HEK293 (cell line): Measurements from ENCODE around the gene ABCA1.

Experiments used
- CTCF ChIA-PET: fragments of 350-600 bp; formaldehyde crosslinking; extraction: SDS; loops from one replicate; lab custom pipeline; 2021; ENCODE audit warnings: antibody characterized with exemption; lab: Yijun Ruan, JAX
- POLR2A ChIA-PET: fragments of 300-600 bp; formaldehyde crosslinking; extraction: SDS; loops from one replicate; lab custom pipeline; 2020; ENCODE audit warnings: antibody characterized with exemption, inconsistent platforms; lab: Yijun Ruan, JAX
- H3K27ac ChIP-seq: fragments of 200-500 bp; sonication (Bioruptor generic); 2 replicates; pipeline ENCODE4 v1.5.1; 2014; ENCODE audit warnings: low read depth, low read length, control low read depth, inconsistent platforms; ENCODE audit errors: extremely low read depth
- H3K36me3 ChIP-seq, 2 experiments: fragments of 200-500 bp in 1 of 2; sonication (Bioruptor generic) in 1 of 2; 1 replicate in 1 of 2; 2 replicates in 1 of 2; pipeline ENCODE4 v1.5.1; 2014 to 2017; ENCODE audit warnings: inconsistent platforms in 2 of 2, low read length in 2 of 2; ENCODE audit not compliant: control insufficient read depth in 2 of 2, insufficient read depth in 1 of 2
- H3K4me1 ChIP-seq: fragments of 200-500 bp; sonication (Bioruptor generic); 2 replicates; pipeline ENCODE4 v1.5.1; 2014; ENCODE audit warnings: mild to moderate bottlenecking, low read length, inconsistent platforms; ENCODE audit not compliant: control insufficient read depth, insufficient read depth
- H3K4me3 ChIP-seq: 2 replicates; pipeline ENCODE4 v1.5.1; 2011; ENCODE audit warnings: low read depth, mild to moderate bottlenecking, control low read depth, low read length, moderate library complexity
- H3K9me3 ChIP-seq: fragments of 200-500 bp; sonication (Bioruptor generic); 2 replicates; pipeline ENCODE4 v1.5.1; 2014; ENCODE audit warnings: low read depth, low read length, inconsistent platforms; ENCODE audit not compliant: control insufficient read depth, insufficient read depth
- BCL11B ChIP-seq: fragments of 450-650 bp; formaldehyde crosslinking; IDR thresholded peaks from 2 replicates; pipeline ENCODE4 v1.5.1; 2016; ENCODE audit warnings: low read depth, missing biosample characterization, missing genetic modification characterization
- FEZF1 ChIP-seq: fragments of 450-650 bp; formaldehyde crosslinking; IDR thresholded peaks from 2 replicates; pipeline ENCODE4 v1.5.1; 2016; ENCODE audit warnings: missing biosample characterization, missing genetic modification characterization
- KLF16 ChIP-seq: fragments of 450-650 bp; formaldehyde crosslinking; IDR thresholded peaks from 2 replicates; pipeline ENCODE4 v1.5.1; 2017; ENCODE audit warnings: missing biosample characterization, missing genetic modification characterization
- MEIS1 ChIP-seq: sonication (generic); formaldehyde crosslinking; IDR thresholded peaks from 2 replicates; pipeline ENCODE4 v1.8.1; 2022; ENCODE audit warnings: missing genetic modification reagents, mild to moderate bottlenecking, borderline replicate concordance
- SCRT2 ChIP-seq: fragments of 450-650 bp; formaldehyde crosslinking; IDR thresholded peaks from 2 replicates; pipeline ENCODE4 v1.5.1; 2016; ENCODE audit warnings: missing biosample characterization, missing genetic modification characterization
- ZNF112 ChIP-seq: fragments of 450-650 bp; formaldehyde crosslinking; IDR thresholded peaks from 2 replicates; pipeline ENCODE4 v1.5.0; 2017; ENCODE audit warnings: missing biosample characterization, missing genetic modification characterization
- ZNF121 ChIP-seq: fragments of 450-650 bp; formaldehyde crosslinking; IDR thresholded peaks from 2 replicates; pipeline ENCODE4 v1.5.1; 2016; ENCODE audit warnings: missing biosample characterization, missing genetic modification characterization
- ZNF157 ChIP-seq: fragments of 450-650 bp; formaldehyde crosslinking; IDR thresholded peaks from 2 replicates; pipeline ENCODE4 v1.5.1; 2016; ENCODE audit warnings: missing biosample characterization, missing genetic modification characterization
- ZNF175 ChIP-seq: fragments of 450-650 bp; formaldehyde crosslinking; IDR thresholded peaks from 2 replicates; pipeline ENCODE4 v1.5.1; 2016; ENCODE audit warnings: missing biosample characterization, missing genetic modification characterization
- ZNF366 ChIP-seq: fragments of 450-650 bp; formaldehyde crosslinking; conservative IDR thresholded peaks from 2 replicates; pipeline ENCODE4 v1.5.1; 2016; ENCODE audit warnings: missing biosample characterization, missing genetic modification characterization
- ZNF549 ChIP-seq: fragments of 450-650 bp; IDR thresholded peaks from 2 replicates; pipeline ENCODE4 v1.5.1; 2018; ENCODE audit warnings: missing biosample characterization, missing genetic modification characterization, mild to moderate bottlenecking, inconsistent platforms, moderate library complexity
- ZNF658 ChIP-seq: fragments of 450-650 bp; formaldehyde crosslinking; IDR thresholded peaks from 2 replicates; pipeline ENCODE4; 2016; ENCODE audit warnings: missing biosample characterization, missing genetic modification characterization
- ZNF843 ChIP-seq: fragments of 450-650 bp; formaldehyde crosslinking; IDR thresholded peaks from 2 replicates; pipeline ENCODE4 v1.5.1; 2016; ENCODE audit warnings: missing biosample characterization, missing genetic modification characterization
- TF ChIP-seq, protein P1 (sequence below): fragments of 450-650 bp; IDR thresholded peaks from 2 replicates; pipeline ENCODE4 v1.5.1; 2018; ENCODE audit warnings: missing biosample characterization, missing genetic modification characterization
- TF ChIP-seq, protein P2 (sequence below): fragments of 450-650 bp; formaldehyde crosslinking; IDR thresholded peaks from 2 replicates; pipeline ENCODE4 v1.5.1; 2017; ENCODE audit warnings: missing biosample characterization, missing genetic modification characterization
- TF ChIP-seq, protein P3 (sequence below): fragments of 450-650 bp; formaldehyde crosslinking; IDR thresholded peaks from 2 replicates; pipeline ENCODE4 v1.5.1; 2016; ENCODE audit warnings: missing biosample characterization, missing genetic modification characterization
- TF ChIP-seq, protein P4 (sequence below): fragments of 450-650 bp; formaldehyde crosslinking; IDR thresholded peaks from 2 replicates; pipeline ENCODE4 v1.5.1; 2016; ENCODE audit warnings: missing biosample characterization, missing genetic modification characterization
- TF ChIP-seq, protein P5 (sequence below): sonication (generic); formaldehyde crosslinking; IDR thresholded peaks from 2 replicates; pipeline ENCODE4 v1.8.1; 2022; ENCODE audit warnings: mild to moderate bottlenecking, moderate library complexity, missing genetic modification reagents

The ABCA1 gene

DNA sequence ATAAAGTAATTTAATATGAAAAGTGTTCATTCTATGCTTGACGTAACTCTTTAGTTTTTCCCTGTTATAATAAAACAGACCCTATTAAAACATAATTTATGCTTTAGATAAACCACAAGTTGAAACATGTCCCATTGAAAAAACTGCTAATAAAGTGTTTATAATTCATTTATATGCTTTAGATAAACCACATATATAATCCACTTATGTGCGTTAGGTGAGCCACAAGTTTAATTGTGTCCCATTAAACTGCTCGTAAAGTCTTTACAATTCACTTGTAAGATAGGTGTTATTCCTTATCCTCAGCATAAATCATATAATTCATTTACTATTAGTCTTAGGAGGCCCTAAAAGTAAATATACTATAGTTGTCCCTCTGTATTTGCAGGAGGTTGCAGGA is 160.4 kb downstream of the ABCA1 start:
- CTCF ChIA-PET, result interaction anchor here (0.6 to 1.2 kb wide), 3 partner anchors 11 to 75 kb away, joined by 3 read pairs; no protein-coding TSS in a partner anchor
- TF ChIP-seq, protein P1, sequence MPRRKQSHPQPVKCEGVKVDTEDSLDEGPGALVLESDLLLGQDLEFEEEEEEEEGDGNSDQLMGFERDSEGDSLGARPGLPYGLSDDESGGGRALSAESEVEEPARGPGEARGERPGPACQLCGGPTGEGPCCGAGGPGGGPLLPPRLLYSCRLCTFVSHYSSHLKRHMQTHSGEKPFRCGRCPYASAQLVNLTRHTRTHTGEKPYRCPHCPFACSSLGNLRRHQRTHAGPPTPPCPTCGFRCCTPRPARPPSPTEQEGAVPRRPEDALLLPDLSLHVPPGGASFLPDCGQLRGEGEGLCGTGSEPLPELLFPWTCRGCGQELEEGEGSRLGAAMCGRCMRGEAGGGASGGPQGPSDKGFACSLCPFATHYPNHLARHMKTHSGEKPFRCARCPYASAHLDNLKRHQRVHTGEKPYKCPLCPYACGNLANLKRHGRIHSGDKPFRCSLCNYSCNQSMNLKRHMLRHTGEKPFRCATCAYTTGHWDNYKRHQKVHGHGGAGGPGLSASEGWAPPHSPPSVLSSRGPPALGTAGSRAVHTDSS (tag by site-specific recombination), result no peak
- TF ChIP-seq ZNF843 (peak; percentile 73), SCRT2 (tag by site-specific recombination) (0 out of 2 replicates have a peak, but pooled peaks have one; percentile 30), ZNF549 (tag by site-specific recombination) (no peak), FEZF1 (tag by site-specific recombination) (peak; percentile 47; the same call in 1 of the 2 replicates), ZNF157 (no peak), ZNF175 (tag by site-specific recombination) (no peak), ZNF658 (no peak), KLF16 (0 out of 2 replicates have a peak, but pooled peaks have one; percentile 30), BCL11B (tag by site-specific recombination) (peak; percentile 60; the same call in 1 of the 2 replicates), ZNF112 (tag by site-specific recombination) (no peak), ZNF366 (0 out of 2 replicates have a peak, but pooled peaks have one; percentile 11), MEIS1 (CRISPR knock-in tag) (no peak), ZNF121 (no peak)
- TF ChIP-seq, protein P2, sequence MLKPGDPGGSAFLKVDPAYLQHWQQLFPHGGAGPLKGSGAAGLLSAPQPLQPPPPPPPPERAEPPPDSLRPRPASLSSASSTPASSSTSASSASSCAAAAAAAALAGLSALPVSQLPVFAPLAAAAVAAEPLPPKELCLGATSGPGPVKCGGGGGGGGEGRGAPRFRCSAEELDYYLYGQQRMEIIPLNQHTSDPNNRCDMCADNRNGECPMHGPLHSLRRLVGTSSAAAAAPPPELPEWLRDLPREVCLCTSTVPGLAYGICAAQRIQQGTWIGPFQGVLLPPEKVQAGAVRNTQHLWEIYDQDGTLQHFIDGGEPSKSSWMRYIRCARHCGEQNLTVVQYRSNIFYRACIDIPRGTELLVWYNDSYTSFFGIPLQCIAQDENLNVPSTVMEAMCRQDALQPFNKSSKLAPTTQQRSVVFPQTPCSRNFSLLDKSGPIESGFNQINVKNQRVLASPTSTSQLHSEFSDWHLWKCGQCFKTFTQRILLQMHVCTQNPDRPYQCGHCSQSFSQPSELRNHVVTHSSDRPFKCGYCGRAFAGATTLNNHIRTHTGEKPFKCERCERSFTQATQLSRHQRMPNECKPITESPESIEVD (tag by site-specific recombination), result peak; percentile 60
- TF ChIP-seq, protein P3, sequence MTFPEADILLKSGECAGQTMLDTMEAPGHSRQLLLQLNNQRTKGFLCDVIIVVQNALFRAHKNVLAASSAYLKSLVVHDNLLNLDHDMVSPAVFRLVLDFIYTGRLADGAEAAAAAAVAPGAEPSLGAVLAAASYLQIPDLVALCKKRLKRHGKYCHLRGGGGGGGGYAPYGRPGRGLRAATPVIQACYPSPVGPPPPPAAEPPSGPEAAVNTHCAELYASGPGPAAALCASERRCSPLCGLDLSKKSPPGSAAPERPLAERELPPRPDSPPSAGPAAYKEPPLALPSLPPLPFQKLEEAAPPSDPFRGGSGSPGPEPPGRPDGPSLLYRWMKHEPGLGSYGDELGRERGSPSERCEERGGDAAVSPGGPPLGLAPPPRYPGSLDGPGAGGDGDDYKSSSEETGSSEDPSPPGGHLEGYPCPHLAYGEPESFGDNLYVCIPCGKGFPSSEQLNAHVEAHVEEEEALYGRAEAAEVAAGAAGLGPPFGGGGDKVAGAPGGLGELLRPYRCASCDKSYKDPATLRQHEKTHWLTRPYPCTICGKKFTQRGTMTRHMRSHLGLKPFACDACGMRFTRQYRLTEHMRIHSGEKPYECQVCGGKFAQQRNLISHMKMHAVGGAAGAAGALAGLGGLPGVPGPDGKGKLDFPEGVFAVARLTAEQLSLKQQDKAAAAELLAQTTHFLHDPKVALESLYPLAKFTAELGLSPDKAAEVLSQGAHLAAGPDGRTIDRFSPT (tag by site-specific recombination), result no peak
- TF ChIP-seq, protein P4, sequence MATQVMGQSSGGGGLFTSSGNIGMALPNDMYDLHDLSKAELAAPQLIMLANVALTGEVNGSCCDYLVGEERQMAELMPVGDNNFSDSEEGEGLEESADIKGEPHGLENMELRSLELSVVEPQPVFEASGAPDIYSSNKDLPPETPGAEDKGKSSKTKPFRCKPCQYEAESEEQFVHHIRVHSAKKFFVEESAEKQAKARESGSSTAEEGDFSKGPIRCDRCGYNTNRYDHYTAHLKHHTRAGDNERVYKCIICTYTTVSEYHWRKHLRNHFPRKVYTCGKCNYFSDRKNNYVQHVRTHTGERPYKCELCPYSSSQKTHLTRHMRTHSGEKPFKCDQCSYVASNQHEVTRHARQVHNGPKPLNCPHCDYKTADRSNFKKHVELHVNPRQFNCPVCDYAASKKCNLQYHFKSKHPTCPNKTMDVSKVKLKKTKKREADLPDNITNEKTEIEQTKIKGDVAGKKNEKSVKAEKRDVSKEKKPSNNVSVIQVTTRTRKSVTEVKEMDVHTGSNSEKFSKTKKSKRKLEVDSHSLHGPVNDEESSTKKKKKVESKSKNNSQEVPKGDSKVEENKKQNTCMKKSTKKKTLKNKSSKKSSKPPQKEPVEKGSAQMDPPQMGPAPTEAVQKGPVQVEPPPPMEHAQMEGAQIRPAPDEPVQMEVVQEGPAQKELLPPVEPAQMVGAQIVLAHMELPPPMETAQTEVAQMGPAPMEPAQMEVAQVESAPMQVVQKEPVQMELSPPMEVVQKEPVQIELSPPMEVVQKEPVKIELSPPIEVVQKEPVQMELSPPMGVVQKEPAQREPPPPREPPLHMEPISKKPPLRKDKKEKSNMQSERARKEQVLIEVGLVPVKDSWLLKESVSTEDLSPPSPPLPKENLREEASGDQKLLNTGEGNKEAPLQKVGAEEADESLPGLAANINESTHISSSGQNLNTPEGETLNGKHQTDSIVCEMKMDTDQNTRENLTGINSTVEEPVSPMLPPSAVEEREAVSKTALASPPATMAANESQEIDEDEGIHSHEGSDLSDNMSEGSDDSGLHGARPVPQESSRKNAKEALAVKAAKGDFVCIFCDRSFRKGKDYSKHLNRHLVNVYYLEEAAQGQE, result no peak
- TF ChIP-seq, protein P5, sequence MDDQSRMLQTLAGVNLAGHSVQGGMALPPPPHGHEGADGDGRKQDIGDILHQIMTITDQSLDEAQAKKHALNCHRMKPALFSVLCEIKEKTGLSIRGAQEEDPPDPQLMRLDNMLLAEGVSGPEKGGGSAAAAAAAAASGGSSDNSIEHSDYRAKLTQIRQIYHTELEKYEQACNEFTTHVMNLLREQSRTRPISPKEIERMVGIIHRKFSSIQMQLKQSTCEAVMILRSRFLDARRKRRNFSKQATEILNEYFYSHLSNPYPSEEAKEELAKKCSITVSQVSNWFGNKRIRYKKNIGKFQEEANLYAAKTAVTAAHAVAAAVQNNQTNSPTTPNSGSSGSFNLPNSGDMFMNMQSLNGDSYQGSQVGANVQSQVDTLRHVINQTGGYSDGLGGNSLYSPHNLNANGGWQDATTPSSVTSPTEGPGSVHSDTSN (CRISPR knock-in tag), result no peak
- TF ChIP-seq, all 188 proteins: peak for 7
- Histone ChIP-seq H3K27ac (no peak overlapping the region), H3K4me3 (no peak overlapping the region), H3K4me1 (no peaks in the 10 kb centered on the region), H3K9me3 (no peaks in the 10 kb centered on the region), H3K36me3 (peaks cover 0 to 4% of the 10 kb centered on the region in 2 experiments; a peak in 1 of 3 replicates)
- POLR2A ChIA-PET, result no interaction called here
